H1 (cell line): Measurements from ENCODE around the gene UCN3. TPM values are rescaled to one million over a fixed set of nuclear protein-coding genes. Genes with fewer than 3 reads are reported as not detected.

Experiments used
- CTCF ChIA-PET: fragments of 300-600 bp; sonication (Branson Sonifier 250); formaldehyde crosslinking; loops from one replicate; lab custom pipeline; 2021; ENCODE audit not compliant: partially characterized antibody; lab: Charles Lee
- POLR2A ChIA-PET: fragments of 300-600 bp; sonication (Branson Sonifier 250); formaldehyde crosslinking; loops from one replicate; lab custom pipeline; 2021; ENCODE audit warnings: inconsistent platforms; ENCODE audit not compliant: partially characterized antibody; lab: Charles Lee
- DNase-seq, 2 experiments: peaks; one replicate each; pipeline versions ENCODE4 v3.0.0 to v3.0.0-alpha.2; 2010 to 2022; ENCODE audit warnings: low spot score in 2 of 2, low read depth in 1 of 2, mixed read lengths in 1 of 2
- FAIRE-seq: peaks from 2 replicates; lab custom pipeline; 2011; peaks lifted over from hg19 to GRCh38; lab: Jason Lieb, UNC
- H2AFZ ChIP-seq: 2 replicates; pipeline ENCODE4 v1.8.1; 2012; ENCODE audit warnings: low read length, inconsistent platforms
- H2AK5ac ChIP-seq: 2 replicates; pipeline ENCODE4 v1.6.1; 2013; ENCODE audit warnings: low read depth, low read length
- H2BK120ac ChIP-seq: replicated peaks from 2 replicates; pipeline ENCODE3; 2013; ENCODE audit warnings: low read depth, low read length, inconsistent platforms
- H2BK12ac ChIP-seq: 2 replicates; pipeline ENCODE4 v1.6.1; 2013; ENCODE audit warnings: low read depth, low read length
- H2BK15ac ChIP-seq: 2 replicates; pipeline ENCODE4 v1.6.1; 2013; ENCODE audit warnings: low read length
- H2BK20ac ChIP-seq: 2 replicates; pipeline ENCODE4 v1.6.1; 2013; ENCODE audit warnings: low read length
- H2BK5ac ChIP-seq: 2 replicates; pipeline ENCODE4 v1.6.1; 2013; ENCODE audit warnings: low read depth, low read length
- H3K14ac ChIP-seq: 2 replicates; pipeline ENCODE4 v1.6.1; 2013; ENCODE audit warnings: inconsistent platforms; ENCODE audit not compliant: insufficient read length
- H3K18ac ChIP-seq: 2 replicates; pipeline ENCODE4 v1.6.1; 2013; ENCODE audit warnings: low read length; ENCODE audit errors: extremely low read depth
- H3K23ac ChIP-seq: 2 replicates; pipeline ENCODE4 v1.6.1; 2013; ENCODE audit warnings: inconsistent platforms; ENCODE audit not compliant: insufficient read length
- H3K23me2 ChIP-seq: 2 replicates; pipeline ENCODE4 v1.6.1; 2013; ENCODE audit warnings: low read depth, low read length
- H3K27ac ChIP-seq: 2 replicates; pipeline ENCODE4 v1.6.1; 2011; ENCODE audit warnings: low read depth, low read length, inconsistent platforms
- H3K27me3 ChIP-seq, 4 experiments: replicated peaks in 1 of 4; 1 replicate in 1 of 4; 2 replicates in 3 of 4; pipeline versions ENCODE4 v1.6.1 to v1.8.1; 2011 to 2013; ENCODE audit warnings: low read length in 3 of 4, mild to moderate bottlenecking in 3 of 4, inconsistent platforms in 2 of 4, mixed read lengths in 2 of 4, moderate library complexity in 1 of 4; ENCODE audit not compliant: control insufficient read depth in 3 of 4, insufficient read depth in 3 of 4; ENCODE audit errors: extremely low read depth in 1 of 4
- H3K36me3 ChIP-seq, 4 experiments: 2 replicates each; pipeline versions ENCODE4 v1.6.1 to v1.8.1; 2011 to 2013; ENCODE audit warnings: mild to moderate bottlenecking in 4 of 4, low read length in 3 of 4, moderate library complexity in 2 of 4, control low read depth in 1 of 4, inconsistent platforms in 1 of 4; ENCODE audit not compliant: insufficient read depth in 4 of 4, control insufficient read depth in 2 of 4
- H3K4ac ChIP-seq: replicated peaks from 2 replicates; pipeline ENCODE3; 2013; ENCODE audit warnings: low read length, low read depth, mixed read lengths, inconsistent platforms; ENCODE audit not compliant: insufficient read length
- H3K4me1 ChIP-seq, 4 experiments: replicated peaks in 1 of 4; 1 replicate in 1 of 4; 2 replicates in 3 of 4; pipeline versions ENCODE4 v1.6.1 to v1.8.1; 2011 to 2013; ENCODE audit warnings: low read length in 3 of 4, inconsistent platforms in 2 of 4, mixed read lengths in 1 of 4; ENCODE audit not compliant: insufficient read depth in 4 of 4, control insufficient read depth in 3 of 4
- H3K4me2 ChIP-seq, 2 experiments: 2 replicates each; pipeline versions ENCODE4 v1.6.1 to v1.8.1; 2011 to 2013; ENCODE audit warnings: low read depth in 2 of 2, low read length in 2 of 2, control low read depth in 1 of 2, inconsistent platforms in 1 of 2, mild to moderate bottlenecking in 1 of 2; ENCODE audit not compliant: insufficient read depth in 1 of 2
- H3K4me3 ChIP-seq, 4 experiments: fragments of 200-600, 300-600 bp in 1 of 4; sonication (generic), shearing (Covaris generic), sonication (Bioruptor Twin) in 1 of 4; 2 replicates each; pipeline versions ENCODE4 v1.5.1 to v1.8.1; 2011 to 2016; ENCODE audit warnings: low read length in 4 of 4, low read depth in 3 of 4, control low read depth in 2 of 4, inconsistent platforms in 2 of 4, mild to moderate bottlenecking in 2 of 4, mixed read lengths in 1 of 4, moderate library complexity in 1 of 4; ENCODE audit not compliant: insufficient read depth in 2 of 4; ENCODE audit errors: extremely low read depth in 1 of 4
- H3K56ac ChIP-seq: replicated peaks from 2 replicates; pipeline ENCODE3; 2013; ENCODE audit warnings: low read depth, mild to moderate bottlenecking, mixed read lengths, low read length, inconsistent platforms; ENCODE audit not compliant: insufficient read length
- H3K79me1 ChIP-seq: 2 replicates; pipeline ENCODE4 v1.6.1; 2013; ENCODE audit warnings: low read depth, low read length, control low read depth
- H3K79me2 ChIP-seq, 2 experiments: 2 replicates each; pipeline versions ENCODE4 v1.6.1 to v1.8.1; 2012 to 2013; ENCODE audit warnings: low read length in 2 of 2, mild to moderate bottlenecking in 2 of 2, inconsistent platforms in 1 of 2; ENCODE audit not compliant: insufficient read depth in 2 of 2, control insufficient read depth in 1 of 2
- H3K9ac ChIP-seq, 4 experiments: replicated peaks in 1 of 4; 1 replicate in 1 of 4; 2 replicates in 3 of 4; pipeline versions ENCODE4 v1.6.1 to v1.8.1; 2011 to 2013; ENCODE audit warnings: low read depth in 3 of 4, low read length in 3 of 4, control low read depth in 2 of 4, mild to moderate bottlenecking in 2 of 4, moderate library complexity in 2 of 4, inconsistent platforms in 1 of 4; ENCODE audit errors: extremely low read depth in 1 of 4
- H3K9me3 ChIP-seq, 2 experiments: 2 replicates each; pipeline versions ENCODE4 v1.6.1 to v1.8.1; 2012 to 2013; ENCODE audit warnings: mild to moderate bottlenecking in 2 of 2, moderate library complexity in 2 of 2, control low read depth in 1 of 2, inconsistent platforms in 1 of 2, low read depth in 1 of 2, low read length in 1 of 2, mixed read lengths in 1 of 2; ENCODE audit not compliant: insufficient read depth in 2 of 2
- H4K20me1 ChIP-seq, 2 experiments: replicated peaks in 1 of 2; 2 replicates each; pipeline versions ENCODE3 to v1.8.1; 2011 to 2013; ENCODE audit warnings: inconsistent platforms in 2 of 2, low read length in 2 of 2, mild to moderate bottlenecking in 1 of 2; ENCODE audit not compliant: insufficient read depth in 2 of 2, control insufficient read depth in 1 of 2
- H4K5ac ChIP-seq: 2 replicates; pipeline ENCODE4 v1.6.1; 2013; ENCODE audit warnings: low read length, low read depth, mixed read lengths, inconsistent platforms; ENCODE audit not compliant: insufficient read length
- H4K8ac ChIP-seq: 2 replicates; pipeline ENCODE4 v1.8.0; 2013; ENCODE audit warnings: mild to moderate bottlenecking, moderate library complexity, low read length, inconsistent platforms; ENCODE audit not compliant: insufficient read depth; ENCODE audit errors: extremely low read depth
- H4K91ac ChIP-seq: replicated peaks from 2 replicates; pipeline ENCODE3; 2013; ENCODE audit warnings: low read length, mixed read lengths, inconsistent platforms; ENCODE audit not compliant: insufficient read length
- BRCA1 ChIP-seq: IDR thresholded peaks from 2 replicates; pipeline ENCODE4 v1.6.1; 2012; ENCODE audit warnings: low read depth, low read length, improper control_type of control experiment
- RBBP5 ChIP-seq: IDR thresholded peaks from 2 replicates; pipeline ENCODE4 v1.7.1; 2012; ENCODE audit warnings: low read depth, mild to moderate bottlenecking, inconsistent platforms, low read length, moderate library complexity, borderline replicate concordance
- TAF1 ChIP-seq: IDR thresholded peaks from 2 replicates; pipeline ENCODE4 v1.6.1; 2011; ENCODE audit warnings: mild to moderate bottlenecking, low read depth, low read length
- WGBS, 2 experiments: shearing (Covaris generic) in 1 of 2; methylation state at CpG; one replicate each; pipeline versions ENCODE4 v1.1.6 to v1.1.7; 2013 to 2015; ENCODE audit warnings: low lambda C conversion rate in 2 of 2, mixed read lengths in 2 of 2, inconsistent platforms in 1 of 2, low coverage in 1 of 2, missing lambda C conversion rate in 1 of 2; ENCODE audit not compliant: insufficient replicate concordance in 2 of 2, insufficient coverage in 1 of 2, insufficient read length in 1 of 2; ENCODE audit errors: extremely low coverage in 1 of 2, missing lambda C conversion rate in 1 of 2; 5-methylcytosine and 5-hydroxymethylcytosine counted together
- polyA plus RNA-seq, 7 experiments: library from polyadenylated mRNA; depleted of rRNA in 3 of 7; stranded (reverse) in 5 of 7; unstranded in 2 of 7; fragments of >200 nt in 5 of 7; fragments of 200-250 nt in 2 of 7; gene quantifications; 1 replicate in 5 of 7; 2 replicates in 1 of 7; 4 replicates in 1 of 7; pipeline versions ENCODE4 v1.2.1 to v1.2.3, GENCODE V29; 2011 to 2013; ENCODE audit warnings: missing spikeins in 2 of 7, mixed read lengths in 2 of 7
- total RNA-seq: library from RNA; stranded (reverse); fragmentation: NEBNext Ultra II Directional; extraction: Animal tissue kit (Norgen Biotek cat#: 25700); gene quantifications from 2 replicates; pipeline ENCODE4 v1.2.1, GENCODE V29; 2021
- TF ChIP-seq, protein P1 (sequence below): IDR thresholded peaks from 2 replicates; pipeline ENCODE4 v1.6.1; 2012; ENCODE audit warnings: inconsistent platforms

Gene UCN3
- total and polyA plus RNA-seq, 2 of the 8 experiments (the other 6 are each of a cell fraction or from before 2014, with no cell fraction given) = not detected

DNA sequence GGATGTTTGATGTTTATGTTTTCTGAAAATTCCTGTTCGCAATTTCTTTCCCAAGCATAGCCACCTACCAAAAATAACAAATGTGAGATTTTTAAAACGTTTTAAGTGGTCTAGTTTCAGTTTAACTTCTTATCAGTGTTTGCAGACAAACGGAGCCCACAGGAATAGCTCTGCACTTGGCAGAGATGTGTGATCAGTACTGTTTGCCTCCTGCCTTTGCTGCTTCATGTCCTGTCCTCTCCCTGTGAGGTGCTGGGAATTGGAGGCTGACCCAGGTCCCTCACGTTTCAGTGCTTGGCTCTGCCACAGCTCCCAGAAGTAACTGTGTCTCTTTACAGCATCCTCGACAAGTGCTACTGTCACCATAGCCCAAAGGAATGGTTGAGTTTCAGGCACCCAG lies 1.2 kb downstream of the UCN3 start:
- H3K27me3 ChIP-seq = no peaks in the 10 kb centered on the region; a peak in 1 of 7 replicates
- no peak overlapping the region for H2BK5ac ChIP-seq
- H3K9ac ChIP-seq = no peak overlapping the region
- H3K36me3 ChIP-seq = no peaks in the 10 kb centered on the region; a peak in 1 of 8 replicates
- no peak overlapping the region for H4K5ac ChIP-seq
- H3K56ac ChIP-seq = no peak overlapping the region
- H3K79me1 ChIP-seq = no peaks in the 10 kb centered on the region
- no peak overlapping the region for H2BK12ac ChIP-seq
- no peak overlapping the region for H3K27ac ChIP-seq
- CTCF ChIA-PET = no interaction called here
- H3K4ac ChIP-seq = no peak overlapping the region
- DNase-seq = peak in 1 of 2 experiments; percentile 28
- no peak overlapping the region for H3K4me3 ChIP-seq
- H3K4me2 ChIP-seq = no peak overlapping the region
- H3K18ac ChIP-seq = no peak overlapping the region
- H3K9me3 ChIP-seq = peaks cover 2 to 9% of the 10 kb centered on the region in 2 experiments; a peak in 3 of 4 replicates
- H3K4me1 ChIP-seq = no peaks in the 10 kb centered on the region
- H4K20me1 ChIP-seq = peaks cover 0 to 2% of the 10 kb centered on the region in 2 experiments
- H3K23ac ChIP-seq = no peak overlapping the region
- H3K23me2 ChIP-seq = peaks cover 13% of the 10 kb centered on the region
- H2BK120ac ChIP-seq = no peak overlapping the region
- no peak overlapping the region for H4K8ac ChIP-seq
- no peak overlapping the region for H2BK20ac ChIP-seq
- no peak for TF ChIP-seq TAF1
- no peak for TF ChIP-seq BRCA1
- TF ChIP-seq RBBP5 = no peak
- TF ChIP-seq, protein P1, sequence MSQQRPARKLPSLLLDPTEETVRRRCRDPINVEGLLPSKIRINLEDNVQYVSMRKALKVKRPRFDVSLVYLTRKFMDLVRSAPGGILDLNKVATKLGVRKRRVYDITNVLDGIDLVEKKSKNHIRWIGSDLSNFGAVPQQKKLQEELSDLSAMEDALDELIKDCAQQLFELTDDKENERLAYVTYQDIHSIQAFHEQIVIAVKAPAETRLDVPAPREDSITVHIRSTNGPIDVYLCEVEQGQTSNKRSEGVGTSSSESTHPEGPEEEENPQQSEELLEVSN = no peak
- TF ChIP-seq, all 59 proteins: peak for 0
- no peak overlapping the region for H3K14ac ChIP-seq
- H3K79me2 ChIP-seq = no peaks in the 10 kb centered on the region
- FAIRE-seq = no peak
- no peak overlapping the region for H4K91ac ChIP-seq
- H2AK5ac ChIP-seq = no peak overlapping the region
- 71% methylated on average over 5 of the region's 5 CpGs; no CpG with 5 or more reads in 1 of the 2 experiments for WGBS, 2 experiments
- POLR2A ChIA-PET = no interaction called here
- peak overlapping the region; percentile 56 for H2AFZ ChIP-seq
- H2BK15ac ChIP-seq = no peak overlapping the region
